ENCODE data around the gene ECHDC1. TPM values are rescaled to one million over a fixed set of nuclear protein-coding genes. Genes with fewer than 3 reads are reported as not detected.
"Not testable (repeated sequence)": the region's sequence is repeated elsewhere in the genome, so short reads cannot be mapped to it uniquely, and the experiment has no call there.

The ECHDC1 gene
- total RNA-seq, 1 donor from 2014 or later = 64.5 TPM

DNA sequence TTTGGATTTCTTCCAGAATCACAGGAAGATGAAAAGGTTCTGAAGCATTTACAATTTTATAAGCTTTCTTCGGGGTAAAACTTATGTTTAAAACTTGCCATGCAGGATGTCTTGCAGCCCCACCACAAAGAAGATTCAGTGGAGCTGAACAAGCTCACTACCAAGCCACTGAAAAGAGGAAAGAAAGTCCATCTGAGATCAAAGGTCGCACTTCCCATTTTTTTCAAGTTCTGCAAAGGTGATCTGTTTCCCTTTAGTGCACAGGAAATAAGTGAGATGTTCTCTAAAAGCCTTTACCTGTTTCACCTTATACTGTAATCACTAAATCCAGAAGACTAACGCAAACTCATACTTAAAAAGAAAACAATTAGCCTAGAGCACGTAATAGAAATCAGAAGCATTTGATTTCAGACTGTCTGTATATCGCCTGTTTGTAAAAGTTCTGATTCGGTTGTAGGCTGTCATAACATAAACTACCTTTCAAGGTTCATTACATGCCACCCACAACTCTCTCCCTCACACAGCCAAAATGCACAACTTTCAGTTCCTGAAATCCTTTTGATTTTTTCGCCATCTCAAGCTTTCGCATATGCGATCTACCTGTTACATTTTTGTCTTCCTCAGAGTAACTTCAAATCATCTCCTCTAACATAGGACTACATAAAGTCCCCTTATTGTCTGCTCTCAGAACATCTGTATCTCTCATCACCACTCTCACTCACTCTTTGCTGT lies 1.8 kb downstream of the ECHDC1 start:
- DNase-seq = peak; percentile 2

DNA sequence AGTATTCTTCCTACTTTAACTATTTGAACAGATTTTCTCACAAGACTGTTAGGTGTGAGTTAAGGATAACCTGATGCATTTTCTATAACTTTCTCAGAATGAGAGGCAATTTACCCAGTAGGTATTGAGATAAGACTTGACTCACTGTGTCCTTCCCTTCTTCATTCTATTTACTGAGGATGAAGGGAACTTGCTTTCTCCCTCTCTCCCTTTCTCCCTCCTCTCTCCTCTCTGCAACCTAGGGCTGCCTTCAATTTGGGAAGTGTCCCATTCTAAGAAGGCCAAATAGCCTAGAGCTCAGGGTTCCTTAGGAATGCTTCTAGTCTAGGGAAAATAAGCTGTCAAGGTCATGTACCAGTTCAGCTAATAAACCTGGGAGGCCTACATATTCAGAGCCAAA lies 3.2 kb downstream of the ECHDC1 start:
- DNase-seq = no peak

- DNase-seq = no peak
Measured at GRCh38 chr6:127338936-127339335, 4.5 kb downstream of the ECHDC1 start.

DNA sequence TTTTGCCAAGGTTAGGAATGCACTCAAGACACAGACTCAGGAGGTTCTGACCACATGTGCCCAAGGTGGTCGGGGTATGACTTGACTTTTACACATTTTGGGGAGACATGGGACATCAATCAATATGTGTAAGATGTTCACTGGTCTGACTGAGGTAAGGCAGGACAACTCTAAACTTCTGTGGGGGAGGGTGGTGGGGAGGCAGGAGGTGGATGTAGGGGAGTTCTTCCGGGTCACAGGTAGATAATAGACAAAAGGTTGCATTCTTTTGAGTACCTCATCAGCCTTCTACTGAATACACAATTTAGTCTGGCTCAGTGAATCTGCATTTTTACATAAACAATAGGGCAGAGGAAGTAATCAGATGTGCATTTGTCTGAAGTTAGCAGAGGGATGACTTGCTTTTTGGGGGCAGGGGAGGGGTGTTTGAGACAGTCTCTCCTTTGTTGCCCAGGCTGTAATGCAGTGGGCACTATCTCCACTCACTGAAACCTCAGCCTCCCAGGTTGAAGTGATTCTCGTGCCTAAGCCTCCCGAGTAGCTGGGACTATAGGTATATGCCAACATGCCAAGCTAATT lies 10.9 kb downstream of the ECHDC1 start:
- DNase-seq = no peak

GRCh38 chr6:127331256-127331655 lies 12.2 kb downstream of the ECHDC1 start:
- not testable (repeated sequence) for DNase-seq

DNA sequence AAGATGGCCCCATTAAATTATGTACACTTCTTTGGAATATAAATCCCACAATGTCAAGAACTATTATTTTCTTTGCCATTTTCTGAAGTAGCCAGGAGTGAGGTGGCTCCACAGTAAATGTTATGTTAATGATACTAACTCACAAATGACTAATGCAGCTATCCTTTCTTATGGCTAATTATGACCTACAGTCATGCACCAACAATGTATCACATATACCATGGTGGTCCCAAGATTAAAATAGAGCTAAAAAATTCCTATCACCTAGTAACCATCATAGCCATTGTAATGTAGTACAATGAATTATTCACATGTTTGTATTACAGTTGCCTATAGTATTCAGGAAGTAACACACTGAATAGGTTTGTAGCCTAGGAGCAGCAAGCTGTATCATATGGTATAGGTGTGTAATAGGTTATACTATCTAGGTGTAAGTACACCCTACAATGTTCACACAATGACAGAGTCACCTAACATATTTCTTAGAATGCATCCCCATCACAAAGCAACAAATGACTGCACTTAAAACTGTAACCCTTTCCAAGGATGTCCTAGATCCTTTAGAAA lies 15.3 kb downstream of the ECHDC1 start:
- DNase-seq = peak; percentile 33

- no peak for DNase-seq
Measured at GRCh38 chr6:127319686-127320085, 23.7 kb downstream of the ECHDC1 start.

GRCh38 chr6:127317388-127318128 lies 25.9 kb downstream of the ECHDC1 start:
- DNase-seq = no peak

DNA sequence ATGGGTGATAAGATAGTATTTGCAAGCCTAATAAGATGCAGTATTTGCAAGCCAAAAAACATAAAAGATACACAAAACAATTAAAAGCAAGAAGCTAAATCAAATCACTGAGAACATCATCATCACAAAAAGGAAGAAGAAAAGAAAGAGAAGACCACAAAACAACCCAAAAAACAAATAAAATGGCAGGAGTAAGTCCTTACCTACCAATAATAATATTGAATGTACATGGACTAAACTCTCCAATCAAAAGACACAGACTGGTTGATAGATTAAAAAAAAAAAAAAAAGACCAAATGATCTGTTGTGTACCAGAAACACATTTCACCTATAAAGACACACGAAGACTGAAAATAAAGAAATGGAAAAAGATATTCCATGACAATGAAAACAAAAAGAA lies 37.7 kb downstream of the ECHDC1 start:
- no peak for DNase-seq

- DNase-seq = no peak
Measured at GRCh38 chr6:127303917-127304316, 39.5 kb downstream of the ECHDC1 start.

GRCh38 chr6:127302728-127303660 lies 40.4 kb downstream of the ECHDC1 start:
- DNase-seq = peak; percentile 71

GRCh38 chr6:127301199-127301700 lies 42.2 kb downstream of the ECHDC1 start:
- peak; percentile 50 for DNase-seq

- peak; percentile 63 for DNase-seq
Measured at GRCh38 chr6:127300411-127300810, 43.0 kb downstream of the ECHDC1 start.

- no peak for DNase-seq
Measured at GRCh38 chr6:127299522-127300240, 43.7 kb downstream of the ECHDC1 start.

- peak; percentile 28 for DNase-seq
Measured at GRCh38 chr6:127298475-127298874, 44.9 kb downstream of the ECHDC1 start.

DNA sequence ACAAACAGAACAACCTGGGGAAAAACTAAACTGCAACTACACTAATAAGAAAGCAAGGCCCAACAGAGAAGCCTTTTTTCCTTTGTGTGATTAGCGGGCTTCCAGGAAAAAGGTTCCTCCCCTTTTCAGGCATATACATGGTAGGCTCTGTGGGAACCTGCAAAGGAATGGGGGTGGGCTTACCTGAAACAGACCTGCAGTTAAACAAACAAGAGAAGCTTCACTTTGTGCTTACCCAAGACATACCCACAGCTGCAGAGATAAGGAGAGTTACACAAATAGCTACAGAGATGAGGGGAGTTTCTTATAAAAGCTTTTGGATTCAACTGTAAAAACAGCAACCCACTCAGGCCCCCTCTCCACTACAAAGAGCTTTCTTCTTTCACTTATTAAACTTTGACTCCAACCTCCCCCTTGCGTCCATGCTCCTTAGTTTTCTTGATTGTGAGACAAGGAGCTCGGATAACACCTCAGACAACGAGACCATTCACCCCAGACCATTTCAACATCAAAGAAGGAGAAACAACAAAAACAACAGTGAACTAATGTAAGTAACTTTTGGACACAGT lies 45.8 kb downstream of the ECHDC1 start:
- no peak for DNase-seq

- no peak for DNase-seq
Measured at GRCh38 chr6:127291495-127291894, 51.9 kb downstream of the ECHDC1 start.

DNA sequence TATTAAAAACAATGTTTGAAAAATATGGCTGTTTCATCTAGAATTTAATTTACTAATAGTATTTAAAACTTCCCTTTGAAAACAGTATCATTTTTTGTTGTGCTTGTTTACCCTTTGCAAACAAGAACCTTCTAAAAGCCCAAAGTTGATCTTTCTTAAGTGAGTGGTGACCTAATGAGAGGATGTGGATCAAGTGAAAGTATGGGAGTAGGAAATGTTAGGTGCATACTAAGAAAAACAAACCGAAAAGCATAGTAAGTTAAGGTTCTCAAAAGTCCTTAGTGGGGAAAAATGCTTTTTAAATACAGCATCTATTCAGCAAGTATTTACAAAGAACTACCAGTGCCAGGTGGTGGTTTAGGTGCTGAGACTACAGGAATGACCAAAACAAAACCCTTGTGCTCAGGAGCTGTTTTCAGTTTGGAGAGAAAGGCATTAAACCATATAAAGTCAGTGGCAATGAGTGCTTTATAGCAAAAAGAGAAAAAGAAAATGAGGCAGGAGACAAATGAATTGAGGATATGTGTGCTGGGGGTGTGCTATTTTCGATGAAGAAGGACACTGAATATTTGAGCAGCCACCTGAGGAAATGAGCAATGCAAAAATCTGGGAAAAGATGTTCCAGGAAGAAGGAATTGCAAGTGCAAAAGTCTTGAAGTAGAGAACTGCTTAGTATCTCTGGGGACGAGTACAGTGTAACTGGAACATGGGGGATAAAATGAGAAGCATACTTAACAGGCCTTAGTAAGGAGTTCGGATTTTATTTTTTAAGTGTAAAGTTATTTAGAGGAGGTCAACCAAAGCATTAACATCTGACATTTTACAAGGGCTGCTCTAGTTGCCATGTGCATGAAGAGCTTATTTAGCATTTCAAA lies 52.8 kb downstream of the ECHDC1 start:
- no peak for DNase-seq

GRCh38 chr6:127289934-127290333 lies 53.5 kb downstream of the ECHDC1 start:
- DNase-seq = no peak

GRCh38 chr6:127288705-127289104 lies 54.7 kb downstream of the ECHDC1 start:
- DNase-seq = no peak
